ENCODE results near the gene PRG2.

The PRG2 gene

DNA sequence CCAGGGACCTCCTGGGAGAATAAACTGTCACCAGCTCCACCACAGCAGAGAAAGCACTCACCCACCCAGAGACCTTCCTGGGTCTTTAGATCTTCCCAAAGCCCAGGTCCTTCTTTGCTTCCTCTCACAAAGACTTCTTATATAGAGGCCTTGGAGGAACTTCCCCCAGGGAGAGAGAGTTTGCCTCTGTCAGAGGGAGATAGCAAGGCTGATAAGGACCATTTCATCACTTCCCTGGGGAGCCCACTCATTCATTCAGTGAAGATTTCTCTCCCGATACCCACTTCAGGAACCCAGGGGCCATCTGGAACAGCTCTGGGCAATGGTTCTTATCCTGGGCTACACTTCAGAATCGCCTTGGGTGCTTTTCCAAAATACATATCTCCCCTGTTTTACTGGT is at the start of gene PRG2:
PRG2 (minus strand) TSS at position 116 of the 400 bp plus-strand sequence. CDS start 706 bp downstream, outside the sequence.
- DNase-seq = no peak

DNA sequence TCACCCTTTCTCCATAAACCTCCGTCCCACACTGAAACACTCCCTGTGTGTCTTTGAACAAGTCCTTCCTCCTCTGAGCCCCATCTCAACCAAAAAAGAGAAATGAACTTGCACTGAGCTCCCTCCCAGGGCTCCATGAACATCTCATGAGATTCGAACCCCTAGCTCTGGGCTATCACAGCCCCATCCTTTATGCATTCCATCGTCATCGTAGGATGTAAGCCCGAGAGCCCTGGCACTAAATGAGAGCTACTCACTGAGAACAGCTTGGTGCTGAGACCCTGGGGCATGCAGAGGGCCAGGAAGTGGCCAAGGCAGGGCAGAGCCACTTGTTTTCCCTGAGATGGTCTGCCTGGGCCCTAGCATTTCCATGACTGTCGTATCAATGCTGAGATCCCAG is 49.3 kb upstream of the PRG2 start:
- no peak for DNase-seq

- DNase-seq = no peak
Observed at GRCh38 chr11:57438345-57439285, 48.2 kb upstream of the PRG2 start.

- no peak for DNase-seq
Observed at GRCh38 chr11:57436031-57436430, 45.6 kb upstream of the PRG2 start.

GRCh38 chr11:57434640-57435546 is 44.4 kb upstream of the PRG2 start:
- DNase-seq = no peak

DNA sequence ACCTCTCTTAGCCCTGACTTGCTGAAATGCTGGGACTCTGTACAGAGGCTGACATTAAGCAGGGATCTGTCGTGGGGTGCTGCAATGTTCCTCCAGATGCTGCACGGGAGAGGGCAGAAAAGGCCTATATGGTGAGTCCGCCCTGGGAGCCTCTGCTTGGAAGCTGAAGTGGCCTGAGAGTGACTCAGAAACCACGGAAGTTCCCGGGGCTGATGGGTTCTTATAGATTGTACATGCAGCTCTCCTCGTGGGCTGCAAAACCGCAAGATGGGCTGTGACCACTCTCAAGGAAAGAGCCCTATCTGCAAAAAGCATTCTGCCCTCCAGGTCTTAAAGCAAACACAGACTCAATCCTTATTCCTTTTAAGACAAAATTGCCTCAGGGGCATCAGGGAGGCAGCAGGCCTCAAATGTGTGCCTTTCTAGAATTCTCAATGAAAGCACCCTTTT is 42.3 kb upstream of the PRG2 start:
- peak; percentile 24 for DNase-seq

DNA sequence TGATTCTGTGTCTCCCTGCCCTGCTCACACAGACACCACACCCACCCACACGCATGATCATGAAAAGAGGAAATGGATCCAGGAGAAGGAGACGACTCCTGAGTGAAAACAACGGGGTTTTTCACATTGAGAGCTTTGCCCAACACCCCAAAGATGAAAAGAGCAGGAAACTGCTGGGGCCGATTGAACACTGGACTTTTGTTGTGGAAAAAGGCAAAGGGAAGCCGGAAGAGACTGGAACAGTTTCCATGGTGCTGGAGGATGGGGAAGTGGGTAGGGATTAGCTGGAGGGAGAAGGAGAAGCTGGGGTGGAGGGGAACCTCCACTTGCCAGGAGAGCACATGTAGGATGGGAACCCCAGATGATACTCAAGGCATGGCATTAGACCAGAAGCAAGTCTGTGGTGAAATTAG is 41.7 kb upstream of the PRG2 start:
- no peak for DNase-seq

DNA sequence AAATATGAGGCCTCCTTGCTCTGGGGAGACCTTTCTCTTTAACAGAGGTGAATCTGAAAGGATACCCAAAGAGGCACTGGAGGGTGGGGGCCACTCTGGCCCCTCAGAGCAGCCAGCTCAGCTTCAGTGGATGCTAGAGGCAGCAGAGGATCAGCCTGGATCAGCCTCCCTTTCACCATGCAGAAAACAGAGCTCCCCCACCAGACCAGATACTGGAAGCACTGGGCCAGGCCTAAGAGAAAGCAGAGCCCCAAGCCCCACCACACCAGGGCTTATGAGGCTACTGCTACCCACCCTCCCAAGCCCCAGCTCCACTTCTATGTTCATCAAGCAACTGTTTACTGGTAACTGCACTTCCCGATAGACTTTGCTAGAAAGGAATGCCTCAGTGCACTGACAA is 40.5 kb upstream of the PRG2 start:
- DNase-seq = no peak

- no peak for DNase-seq
Observed at GRCh38 chr11:57429946-57430345, 39.5 kb upstream of the PRG2 start.

DNA sequence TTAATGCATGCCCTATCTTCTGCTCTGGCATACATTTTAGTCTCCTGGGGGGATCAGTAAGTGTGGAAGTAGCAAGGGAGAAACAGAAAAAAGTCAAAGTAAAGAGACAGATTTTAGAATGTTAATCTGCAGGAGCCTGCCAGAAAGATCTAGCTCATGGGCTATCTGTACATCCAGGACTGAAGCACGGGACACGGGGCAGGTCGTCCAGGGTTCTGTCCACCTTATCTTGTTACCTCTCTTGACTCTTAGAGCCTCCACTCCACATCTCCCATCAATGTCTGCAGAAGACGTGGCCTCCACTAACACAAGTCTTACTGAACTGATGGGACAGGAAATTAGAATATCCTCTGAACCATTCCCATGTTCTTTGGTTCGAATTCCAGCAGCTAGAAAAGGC is 38.2 kb upstream of the PRG2 start:
- DNase-seq = no peak

- no peak for DNase-seq
Observed at GRCh38 chr11:57427727-57428082, 37.3 kb upstream of the PRG2 start.

DNA sequence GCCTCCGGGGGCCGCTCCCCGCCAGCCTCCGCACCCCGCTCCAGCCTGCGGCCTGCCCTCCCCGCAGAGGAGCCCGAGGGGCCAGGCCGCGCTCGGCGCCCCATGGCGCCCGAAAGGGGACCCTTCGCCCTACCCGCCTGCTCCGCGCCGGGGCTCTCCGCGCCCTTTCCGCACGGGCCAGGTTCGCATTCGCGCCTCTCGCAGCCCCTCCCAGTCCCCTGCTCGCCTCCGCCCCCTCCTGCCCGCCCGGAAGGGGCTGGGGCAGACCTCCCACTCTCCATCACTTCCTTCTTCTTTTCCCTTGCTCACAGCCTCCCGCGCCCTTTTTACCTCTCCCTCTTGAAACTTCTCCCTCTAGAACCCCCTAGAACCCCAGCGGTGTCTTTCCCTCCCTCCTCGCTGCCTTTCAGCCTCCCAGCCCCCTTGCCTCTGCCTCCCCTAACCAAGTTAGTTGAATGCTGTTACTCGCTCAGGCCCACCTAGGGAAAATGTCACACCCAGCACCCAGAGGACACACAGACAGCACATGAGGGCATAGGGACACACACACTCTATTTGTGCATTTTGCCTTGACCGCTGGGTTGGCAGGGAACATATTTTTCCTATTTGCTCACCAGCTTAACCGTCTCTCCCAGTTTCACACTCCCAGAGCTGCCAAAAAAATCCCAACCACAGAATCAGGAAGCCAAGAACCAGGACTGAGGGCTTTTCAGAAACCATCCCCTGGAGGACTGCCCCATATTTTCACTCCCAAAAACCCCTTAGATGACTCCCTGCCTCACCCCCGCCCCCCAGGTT is 36.7 kb upstream of the PRG2 start, which contains the start of gene SLC43A3:
SLC43A3 (minus strand) TSS at position 193 of the 798 bp plus-strand sequence. CDS start 949 bp downstream, outside the sequence.
- peak; percentile 79 for DNase-seq

GRCh38 chr11:57426439-57426928 is 36.0 kb upstream of the PRG2 start:
- no peak for DNase-seq

DNA sequence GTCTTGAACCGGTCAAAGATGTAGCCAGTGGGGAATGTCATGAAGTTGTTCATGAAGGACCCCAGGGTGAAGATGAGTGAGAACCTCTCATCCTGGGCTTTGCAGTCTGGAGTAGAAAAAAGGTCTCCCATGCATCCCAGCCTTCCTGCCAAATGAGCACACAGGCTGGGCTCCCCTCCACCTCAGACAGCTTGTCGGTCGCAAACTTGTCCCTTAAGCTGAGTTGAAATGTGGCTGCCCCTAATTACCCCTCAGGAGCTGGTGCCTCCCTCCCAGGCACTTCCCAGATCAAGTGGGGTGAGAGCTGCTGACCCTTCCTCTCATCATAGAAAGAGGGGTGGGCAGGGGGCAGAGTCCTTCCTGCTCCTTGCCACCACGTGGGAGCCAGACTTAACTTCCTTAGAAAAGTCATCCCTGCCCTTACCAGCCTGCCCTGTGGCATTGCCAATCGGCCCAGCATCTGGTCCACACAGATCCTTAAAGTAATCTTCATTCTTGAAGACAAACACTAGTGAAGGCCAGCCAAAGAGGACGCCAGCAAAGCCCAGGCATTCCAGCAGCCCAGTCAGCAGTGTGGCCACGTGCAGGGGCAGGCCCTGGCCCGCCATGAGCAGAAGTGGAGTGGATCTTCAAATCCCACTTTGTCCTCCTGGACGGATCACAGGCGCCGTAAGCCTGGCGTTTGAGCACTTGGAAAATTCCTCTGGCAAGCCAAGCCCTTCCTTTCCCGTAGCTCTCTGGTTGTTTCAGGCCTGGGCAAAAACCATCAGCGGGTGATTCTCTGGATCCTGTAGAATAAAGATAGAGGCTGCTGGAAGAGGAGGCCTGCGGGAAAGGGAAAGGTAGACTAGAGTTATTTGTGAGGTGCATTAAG is 35.4 kb upstream of the PRG2 start:
- DNase-seq = no peak

DNA sequence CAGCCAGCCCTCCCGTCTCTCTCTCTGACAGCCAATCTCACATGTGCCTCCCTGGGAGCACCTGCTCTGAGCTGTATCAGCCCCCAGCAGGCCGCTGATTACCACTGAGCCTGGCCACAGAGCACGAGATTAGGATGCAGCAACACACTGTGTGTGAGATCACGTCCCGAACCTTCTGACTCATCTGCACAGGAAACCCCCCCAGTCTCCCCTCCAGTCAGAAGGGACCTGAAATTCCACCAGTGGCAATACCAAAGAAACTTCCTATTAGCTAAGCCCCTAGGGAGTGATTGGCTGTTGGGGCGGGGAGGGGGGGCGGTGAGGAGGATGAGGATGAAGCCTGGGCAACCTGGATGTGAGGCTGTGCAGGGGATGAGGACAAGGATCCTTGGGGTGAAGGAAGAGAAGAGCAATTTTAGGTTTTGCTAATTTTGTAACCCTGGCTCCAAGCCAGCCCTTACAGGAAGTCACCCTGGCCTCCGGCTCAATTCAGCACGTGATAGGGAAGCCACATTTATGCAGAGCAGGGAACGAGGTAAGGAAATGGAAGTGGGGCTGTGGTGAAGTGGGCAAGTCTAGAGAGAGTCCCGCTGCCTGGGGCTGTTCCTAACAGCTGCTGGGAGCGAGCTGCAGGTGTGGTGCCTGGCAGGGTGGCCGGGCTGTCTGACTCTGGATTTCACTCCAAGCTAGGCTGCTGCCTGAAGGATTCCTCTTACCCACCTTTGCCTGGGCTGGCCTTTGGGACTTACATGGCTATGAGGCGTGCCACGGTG is 34.5 kb upstream of the PRG2 start:
- DNase-seq = peak; percentile 89

GRCh38 chr11:57424137-57424791 is 33.8 kb upstream of the PRG2 start:
- DNase-seq = no peak

- DNase-seq = no peak
Observed at GRCh38 chr11:57422669-57423068, 32.2 kb upstream of the PRG2 start.

GRCh38 chr11:57421805-57422204 is 31.4 kb upstream of the PRG2 start:
- DNase-seq = peak; percentile 12

- DNase-seq = no peak
Observed at GRCh38 chr11:57421066-57421465, 30.6 kb upstream of the PRG2 start.

- DNase-seq = no peak
Observed at GRCh38 chr11:57419146-57419545, 28.7 kb upstream of the PRG2 start.

All from NK-92 treated with Interleukin-12 subunit alpha and Interleukin-12 subunit beta, amount 100 ng/mL, for 24 hours (cell line).